ENCODE measurements around the gene PLA2G15. TPM values are rescaled to one million over a fixed set of nuclear protein-coding genes. Genes with fewer than 3 reads are reported as not detected.

The PLA2G15 gene
- total RNA-seq, 4 donors from 2014 or later, result 24.0 to 42.9 (median 31.1) TPM

DNA sequence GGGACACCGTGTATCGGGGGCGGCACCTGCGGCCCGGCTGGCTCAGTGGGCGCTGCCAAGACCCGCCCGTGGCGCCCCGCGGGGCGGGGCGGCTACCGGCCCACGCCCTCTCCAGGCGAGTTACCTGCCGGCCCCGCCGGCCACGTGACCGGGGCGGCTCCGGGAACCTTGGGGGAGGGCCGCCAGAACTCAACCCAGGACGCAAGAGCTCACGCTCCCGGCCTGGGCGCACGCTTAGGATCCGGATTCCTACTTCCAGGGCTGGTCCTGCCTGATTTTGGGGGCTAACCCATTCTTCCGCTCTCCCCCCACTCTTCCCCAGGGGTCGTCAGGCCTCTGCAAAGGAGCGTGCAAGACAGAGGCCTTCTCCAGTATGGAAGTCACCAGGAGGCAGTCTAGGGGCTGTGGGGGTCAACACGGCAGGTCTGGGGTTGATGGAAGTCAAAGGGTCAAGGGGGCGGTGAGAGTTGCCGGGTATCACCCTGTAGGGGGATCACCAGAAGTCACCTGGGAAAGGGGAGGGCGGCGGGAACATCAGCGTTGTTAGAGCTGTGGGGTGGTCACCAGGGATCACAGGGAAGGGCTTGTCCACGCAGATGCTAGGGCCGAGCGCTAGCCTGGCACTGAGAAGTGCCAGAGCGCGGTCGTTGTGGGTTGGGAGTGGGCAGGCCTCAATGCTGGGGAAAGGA lies 8.9 kb upstream of the PLA2G15 start:
- TF ChIP-seq, protein P1, sequence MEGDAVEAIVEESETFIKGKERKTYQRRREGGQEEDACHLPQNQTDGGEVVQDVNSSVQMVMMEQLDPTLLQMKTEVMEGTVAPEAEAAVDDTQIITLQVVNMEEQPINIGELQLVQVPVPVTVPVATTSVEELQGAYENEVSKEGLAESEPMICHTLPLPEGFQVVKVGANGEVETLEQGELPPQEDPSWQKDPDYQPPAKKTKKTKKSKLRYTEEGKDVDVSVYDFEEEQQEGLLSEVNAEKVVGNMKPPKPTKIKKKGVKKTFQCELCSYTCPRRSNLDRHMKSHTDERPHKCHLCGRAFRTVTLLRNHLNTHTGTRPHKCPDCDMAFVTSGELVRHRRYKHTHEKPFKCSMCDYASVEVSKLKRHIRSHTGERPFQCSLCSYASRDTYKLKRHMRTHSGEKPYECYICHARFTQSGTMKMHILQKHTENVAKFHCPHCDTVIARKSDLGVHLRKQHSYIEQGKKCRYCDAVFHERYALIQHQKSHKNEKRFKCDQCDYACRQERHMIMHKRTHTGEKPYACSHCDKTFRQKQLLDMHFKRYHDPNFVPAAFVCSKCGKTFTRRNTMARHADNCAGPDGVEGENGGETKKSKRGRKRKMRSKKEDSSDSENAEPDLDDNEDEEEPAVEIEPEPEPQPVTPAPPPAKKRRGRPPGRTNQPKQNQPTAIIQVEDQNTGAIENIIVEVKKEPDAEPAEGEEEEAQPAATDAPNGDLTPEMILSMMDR (IDR thresholded peaks at IDR 0.05), result no peak
- DNase-seq (ENCODE audit: low spot score) (no peak), ATAC-seq (ENCODE audit: low FRiP score) (peak; percentile 43)

DNA sequence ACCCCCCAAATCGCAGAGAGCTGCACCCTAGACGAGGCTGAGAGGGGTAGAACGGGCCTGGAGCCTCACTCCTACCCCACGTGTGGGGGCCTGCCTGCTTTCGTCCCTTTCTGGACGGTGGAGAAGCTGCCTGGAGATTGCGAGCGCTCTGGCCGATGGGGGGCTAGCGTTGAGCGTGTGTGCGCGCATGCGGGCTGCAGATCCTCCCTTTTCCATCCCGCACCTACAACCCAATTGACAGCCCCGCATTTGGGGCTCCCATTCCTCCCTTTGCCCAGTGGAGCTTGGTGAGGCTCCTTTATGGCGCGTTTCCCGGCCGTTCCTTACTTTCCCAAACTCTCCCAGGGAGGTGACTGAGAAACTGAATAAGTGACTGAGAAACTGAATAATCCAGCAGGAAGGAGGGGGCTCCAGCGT lies 8.3 kb upstream of the PLA2G15 start:
- ATAC-seq (ENCODE audit: low FRiP score) (no peak), DNase-seq (ENCODE audit: low spot score) (no peak)
- TF ChIP-seq, protein P1 (IDR thresholded peaks at IDR 0.05), result no peak

DNA sequence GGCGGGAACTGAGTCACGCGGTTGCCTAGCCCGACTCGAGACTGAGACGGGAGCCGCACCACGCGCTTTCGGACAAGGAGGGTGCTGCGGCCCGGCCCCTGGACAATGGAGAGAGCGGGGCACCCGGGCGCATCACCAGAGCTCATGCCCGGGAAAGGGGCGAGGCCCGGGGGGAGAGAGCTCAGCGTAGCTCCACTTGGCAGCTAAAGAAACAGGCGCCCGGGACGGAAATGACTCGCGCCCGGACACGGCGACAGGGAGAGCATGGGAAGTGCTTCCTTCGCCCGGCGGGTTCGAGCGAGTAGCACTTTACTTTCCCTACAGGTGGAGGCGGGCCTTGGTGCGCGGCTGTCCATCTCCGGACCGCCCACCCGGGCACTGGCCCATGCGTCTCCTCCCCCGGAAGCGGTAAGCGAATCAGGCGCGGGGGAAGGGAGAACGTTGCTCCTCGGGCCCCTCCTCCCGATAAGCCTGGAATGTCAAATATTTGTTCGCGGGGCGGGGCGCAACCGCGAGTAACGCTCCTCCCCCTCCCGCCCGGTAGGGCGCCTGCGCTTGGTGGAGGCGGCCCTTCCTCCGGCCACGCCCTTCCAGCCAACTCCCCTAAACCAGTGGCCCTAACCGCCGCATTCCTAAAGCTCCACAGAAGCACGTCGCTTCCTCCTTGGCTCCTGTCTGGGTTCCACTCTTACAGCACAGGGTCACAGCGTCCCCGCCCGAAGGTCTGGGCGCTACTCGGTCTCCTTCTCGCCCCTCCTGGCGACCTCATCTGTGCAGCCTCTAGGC lies 7.7 kb upstream of the PLA2G15 start:
- peak; percentile 85 for ATAC-seq (ENCODE audit: low FRiP score)
- TF ChIP-seq, protein P1 (IDR thresholded peaks at IDR 0.05), result no peak
- DNase-seq (ENCODE audit: low spot score), result peak; percentile 82

DNA sequence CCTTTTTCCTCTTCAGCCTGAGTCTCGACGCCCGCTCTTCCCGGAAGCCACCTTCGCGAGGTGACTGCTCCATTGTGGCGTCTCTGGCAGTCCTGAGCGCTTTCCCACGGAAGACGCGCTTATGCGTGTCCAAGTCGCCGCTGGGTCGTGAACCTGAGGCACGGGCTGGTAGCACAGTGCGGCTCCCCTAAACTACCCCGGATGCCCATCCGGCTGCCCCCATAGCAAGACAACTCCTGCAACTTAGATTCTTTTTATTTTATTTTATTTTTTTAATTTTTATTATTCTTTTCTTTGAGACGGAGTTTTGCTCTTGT lies 7.2 kb upstream of the PLA2G15 start:
- DNase-seq (ENCODE audit: low spot score), result no peak
- ATAC-seq (ENCODE audit: low FRiP score), result no peak
- TF ChIP-seq, protein P1 (IDR thresholded peaks at IDR 0.05), result no peak

DNA sequence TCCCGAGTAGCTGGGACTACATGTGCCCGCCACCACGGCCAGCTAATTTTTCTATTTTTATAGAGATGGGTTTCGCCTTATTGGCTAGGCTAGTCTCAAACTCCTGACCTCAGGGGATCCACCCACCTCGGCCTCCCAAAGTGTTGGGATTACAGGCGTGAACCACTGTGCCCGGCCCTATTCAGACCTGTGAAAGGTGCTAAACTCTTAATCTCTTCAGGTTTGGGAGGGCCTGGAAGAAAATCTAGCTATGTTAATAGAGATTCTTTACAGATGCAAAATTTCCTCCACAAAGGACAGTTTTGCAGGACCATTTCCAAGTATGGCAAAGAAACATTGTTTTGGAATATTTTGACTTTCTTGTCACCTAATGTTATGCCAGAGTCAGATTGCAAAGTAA lies 3.1 kb upstream of the PLA2G15 start:
- TF ChIP-seq, protein P1 (IDR thresholded peaks at IDR 0.05), result no peak
- ATAC-seq (ENCODE audit: low FRiP score) (no peak), DNase-seq (ENCODE audit: low spot score) (no peak)

DNA sequence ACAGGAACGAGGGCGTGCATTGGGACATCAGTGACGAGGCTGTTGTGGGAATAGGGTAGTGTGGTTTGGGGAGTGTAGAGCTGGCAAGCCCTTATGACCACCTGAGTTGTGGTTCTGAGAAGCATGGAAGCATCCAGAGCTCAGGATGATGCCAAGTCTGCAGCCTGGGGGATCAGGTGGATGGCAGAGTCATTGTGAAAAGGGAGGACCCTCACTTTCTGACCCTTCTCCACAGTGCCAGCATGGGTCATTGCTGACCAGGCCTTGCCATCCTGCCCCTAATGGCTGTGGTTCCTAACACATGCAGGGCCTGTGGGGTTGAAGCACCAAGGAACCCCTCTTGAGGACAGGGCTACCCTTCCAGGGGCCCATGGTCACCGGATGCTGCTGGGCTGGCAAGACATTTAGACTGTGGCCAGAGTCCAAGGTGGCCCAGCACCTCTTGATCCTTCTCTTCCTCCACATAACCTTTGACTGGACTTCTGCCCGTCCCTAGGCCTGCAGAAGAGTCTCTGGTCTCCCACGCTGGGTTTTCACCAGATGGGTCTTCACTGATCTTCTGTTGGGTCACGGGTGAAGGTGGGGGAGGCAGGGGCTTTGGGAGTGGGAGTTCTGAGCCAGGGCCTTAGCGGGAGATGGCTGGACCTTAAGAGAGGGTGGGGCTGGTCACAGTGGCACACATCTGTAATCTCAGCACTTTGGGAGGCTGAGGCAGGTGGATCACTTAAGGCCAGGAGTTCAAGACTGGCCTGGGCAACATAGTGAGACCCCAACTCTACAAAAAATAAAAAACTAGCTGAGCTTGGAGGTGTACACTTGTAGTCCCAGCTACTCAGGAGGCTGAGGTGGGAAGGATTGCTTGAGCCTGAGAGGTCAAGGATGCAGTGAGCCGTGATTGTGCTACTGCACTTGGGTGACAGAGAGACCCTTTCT lies 2.0 kb upstream of the PLA2G15 start:
- TF ChIP-seq, protein P1 (IDR thresholded peaks at IDR 0.05), result no peak
- no peak for DNase-seq (ENCODE audit: low spot score)
- no peak for ATAC-seq (ENCODE audit: low FRiP score)

Measured in omental fat pad (tissue), 4 donors.